NCI-H345 treated with DMSO at 0.1 percent for 48 hours (cell line): ENCODE data around the gene XAB2.
"Not testable (repeated sequence)": the region's sequence is repeated elsewhere in the genome, so short reads cannot be mapped to it uniquely, and the experiment has no call there.

ENCODE experiments used
- DNase-seq: peaks from one replicate; lab custom pipeline; 2025; ENCODE audit not compliant: unreplicated experiment; lab: John Stamatoyannopoulos, UW

XAB2 gene

DNA sequence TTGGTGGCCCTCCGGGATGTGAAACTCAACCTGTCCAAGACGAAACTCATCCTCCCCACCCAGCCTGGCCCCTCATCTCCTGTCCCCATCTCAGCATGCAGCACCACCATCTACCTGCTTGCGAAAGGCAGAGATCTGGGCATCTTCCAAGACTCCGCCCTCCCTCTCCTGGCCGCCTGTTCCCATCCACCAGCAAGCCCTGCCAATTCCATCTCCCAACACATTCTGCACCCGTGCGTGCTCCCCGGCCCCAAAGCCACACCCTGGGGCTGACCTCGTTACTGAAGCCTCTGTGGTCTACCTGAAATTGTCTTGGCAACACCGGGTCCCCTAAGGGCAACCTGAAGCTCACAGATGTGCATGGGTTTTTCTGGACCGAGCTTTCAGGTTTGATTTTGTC lies 46.9 kb downstream of the XAB2 start:
- DNase-seq, result no peak

DNA sequence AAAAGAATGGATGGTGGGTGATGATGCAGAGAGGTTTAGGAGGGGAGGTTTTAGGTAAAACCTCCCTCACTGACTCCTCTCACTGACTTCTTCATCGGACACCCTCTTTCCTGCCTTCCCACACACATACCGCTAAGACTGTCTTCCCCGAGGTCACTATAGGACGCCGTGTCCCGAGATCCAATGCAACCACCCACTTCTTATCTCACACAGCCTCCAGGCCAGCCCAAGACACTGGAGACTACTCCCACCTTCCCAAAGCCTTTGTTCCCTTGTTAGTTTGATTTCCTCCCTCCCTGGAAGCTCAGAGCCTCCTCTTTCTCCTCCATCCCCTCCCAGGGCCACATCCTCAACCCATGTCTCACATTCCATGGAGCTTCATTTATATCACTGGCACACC lies 50.2 kb downstream of the XAB2 start:
- DNase-seq, result no peak

DNA sequence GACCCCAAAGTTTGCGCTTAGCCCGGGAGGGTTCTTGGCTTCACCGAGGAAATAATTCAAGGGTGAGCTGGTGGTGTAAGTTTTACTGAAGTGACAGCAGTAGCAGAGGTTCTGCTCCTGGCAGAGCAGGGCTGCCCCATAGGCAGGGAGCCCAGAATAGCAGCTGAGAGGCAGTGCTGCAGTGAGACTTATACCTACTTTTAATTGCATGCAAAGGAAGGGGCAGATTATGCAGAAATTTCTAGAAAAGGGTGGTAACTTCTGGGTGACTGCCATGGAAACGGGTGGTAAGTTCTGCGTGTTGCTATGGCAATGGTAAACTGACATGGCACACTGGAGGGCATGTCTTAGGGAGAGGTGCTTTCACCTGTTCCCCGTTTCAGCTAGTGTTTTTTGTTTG lies 51.2 kb downstream of the XAB2 start:
- no peak for DNase-seq

DNA sequence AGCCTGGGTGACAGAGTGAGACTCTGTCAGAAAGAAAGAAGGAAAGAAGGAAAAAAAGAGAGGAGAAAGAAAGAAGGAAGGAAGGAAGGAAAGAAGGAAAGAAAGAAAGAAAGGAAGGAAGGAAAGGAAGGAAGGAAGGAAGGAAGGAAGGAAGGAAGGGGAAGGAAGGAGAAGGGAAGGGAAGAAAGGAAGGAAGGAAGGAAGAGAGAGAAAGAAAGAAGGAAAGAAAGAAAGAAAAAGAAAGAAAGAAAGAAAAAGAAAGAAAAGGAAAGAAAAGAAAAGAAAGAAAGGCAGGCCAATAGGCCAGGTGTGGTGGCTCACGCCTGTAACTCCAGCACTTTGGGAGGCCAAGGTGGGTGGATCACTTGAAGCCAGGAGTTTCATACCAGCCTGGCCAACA lies 51.9 kb downstream of the XAB2 start:
- not testable (repeated sequence) for DNase-seq

DNA sequence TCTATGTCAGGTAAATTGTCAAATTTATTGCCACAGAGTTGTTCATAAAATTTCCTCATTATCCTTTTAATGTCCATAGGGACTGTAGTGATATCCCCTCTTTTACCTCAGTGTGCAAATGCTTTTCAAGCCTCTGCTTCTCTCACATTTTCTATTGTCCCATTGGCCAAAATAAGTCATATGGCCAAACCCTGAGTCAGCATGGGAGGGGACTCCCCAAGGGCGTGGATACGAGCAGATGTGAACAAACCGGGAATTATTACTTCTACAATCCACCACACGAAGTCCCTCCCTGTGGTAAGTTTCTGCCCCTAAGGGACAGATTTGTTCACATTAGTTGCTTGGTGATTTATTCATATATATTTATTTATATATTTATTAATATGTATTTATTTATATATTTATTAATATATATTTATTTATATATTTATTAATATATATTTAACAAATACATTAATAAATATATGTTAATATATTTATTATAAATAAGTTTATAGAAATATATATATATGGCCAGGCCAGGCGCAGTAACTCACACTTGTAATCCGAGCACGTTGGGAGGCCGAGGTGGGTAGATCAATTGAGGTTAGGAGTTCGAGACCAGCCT lies 53.8 kb downstream of the XAB2 start:
- DNase-seq, result no peak

DNA sequence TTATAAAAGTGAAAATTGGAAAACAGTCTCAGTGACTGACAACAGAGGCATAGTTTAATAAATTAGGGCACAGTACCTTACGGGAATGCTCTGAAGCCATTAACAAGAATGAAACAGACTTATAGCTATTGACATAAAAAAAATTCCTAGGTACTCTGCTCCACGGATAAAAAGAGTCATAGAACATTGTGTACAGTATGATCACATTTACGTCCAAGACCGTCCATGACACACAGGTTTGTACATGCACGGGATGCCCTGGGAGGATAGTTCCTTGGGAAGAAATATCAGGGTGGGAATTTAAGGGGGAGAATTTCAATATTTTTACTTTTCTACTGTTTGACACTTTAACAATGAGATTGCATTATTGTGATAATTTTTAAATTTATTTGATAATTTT lies 58.6 kb downstream of the XAB2 start:
- DNase-seq, result no peak
